GM18858 (cell line): Measurements from ENCODE around the gene EXOC6B.

ENCODE experiments used
- ATAC-seq: cut with Tn5 transposase; IDR thresholded peaks from one replicate; pipeline ENCODE4 v1.9.1; 2021; ENCODE audit not compliant: unreplicated experiment

Gene EXOC6B

GRCh38 chr2:72181616-72182015 lies 644.2 kb downstream of the EXOC6B start:
- no peak for ATAC-seq

GRCh38 chr2:72180351-72180750 lies 645.5 kb downstream of the EXOC6B start:
- no peak for ATAC-seq

- no peak for ATAC-seq
Observed at GRCh38 chr2:72178551-72178950, 647.3 kb downstream of the EXOC6B start.

GRCh38 chr2:72176281-72176680 lies 649.6 kb downstream of the EXOC6B start:
- ATAC-seq = no peak

- no peak for ATAC-seq
Observed at GRCh38 chr2:72175636-72176035, 650.2 kb downstream of the EXOC6B start.

GRCh38 chr2:72173640-72174321 lies 652.1 kb downstream of the EXOC6B start:
- ATAC-seq = no peak

- no peak for ATAC-seq
Observed at GRCh38 chr2:72172478-72172877, 653.4 kb downstream of the EXOC6B start.

GRCh38 chr2:72166279-72166678 lies 659.6 kb downstream of the EXOC6B start:
- no peak for ATAC-seq

GRCh38 chr2:72165792-72166191 lies 660.0 kb downstream of the EXOC6B start:
- no peak for ATAC-seq

- ATAC-seq = no peak
Observed at GRCh38 chr2:72162574-72162973, 663.3 kb downstream of the EXOC6B start.

GRCh38 chr2:72159211-72159993 lies 666.4 kb downstream of the EXOC6B start:
- no peak for ATAC-seq

GRCh38 chr2:72157871-72158771 lies 667.7 kb downstream of the EXOC6B start:
- no peak for ATAC-seq

GRCh38 chr2:72156872-72157271 lies 669.0 kb downstream of the EXOC6B start:
- ATAC-seq = no peak

- ATAC-seq = no peak
Observed at GRCh38 chr2:72155737-72156136, 670.1 kb downstream of the EXOC6B start.

GRCh38 chr2:72155151-72155550 lies 670.7 kb downstream of the EXOC6B start:
- no peak for ATAC-seq

GRCh38 chr2:72154386-72154975 lies 671.4 kb downstream of the EXOC6B start:
- ATAC-seq = no peak

GRCh38 chr2:72153924-72154323 lies 671.9 kb downstream of the EXOC6B start:
- ATAC-seq = no peak

- ATAC-seq = no peak
Observed at GRCh38 chr2:72153026-72153791, 672.6 kb downstream of the EXOC6B start.

GRCh38 chr2:72150861-72151356 lies 674.9 kb downstream of the EXOC6B start:
- no peak for ATAC-seq
